Thyroid gland (tissue), 4 donors: ENCODE measurements around the gene USP16.

Source experiments
- POLR2A ChIP-seq, 2 donors: fragments of 450-650 bp; IDR thresholded peaks; one replicate each; pipeline ENCODE4 v1.6.1; 2017; ENCODE audit warnings: antibody characterized with exemption in 2 of 2, mild to moderate bottlenecking in 2 of 2, moderate library complexity in 1 of 2
- TF ChIP-seq, protein P1 (sequence below), 6 experiments: fragments of 200-600 bp in 3 of 6; fragments of 450-650 bp in 3 of 6; sonication (generic) in 3 of 6; IDR thresholded peaks; one replicate each; pipeline ENCODE4 v1.5.1; 2016 to 2019; ENCODE audit warnings: antibody characterized with exemption in 6 of 6, mild to moderate bottlenecking in 2 of 6, inconsistent platforms in 1 of 6, moderate library complexity in 1 of 6

DNA sequence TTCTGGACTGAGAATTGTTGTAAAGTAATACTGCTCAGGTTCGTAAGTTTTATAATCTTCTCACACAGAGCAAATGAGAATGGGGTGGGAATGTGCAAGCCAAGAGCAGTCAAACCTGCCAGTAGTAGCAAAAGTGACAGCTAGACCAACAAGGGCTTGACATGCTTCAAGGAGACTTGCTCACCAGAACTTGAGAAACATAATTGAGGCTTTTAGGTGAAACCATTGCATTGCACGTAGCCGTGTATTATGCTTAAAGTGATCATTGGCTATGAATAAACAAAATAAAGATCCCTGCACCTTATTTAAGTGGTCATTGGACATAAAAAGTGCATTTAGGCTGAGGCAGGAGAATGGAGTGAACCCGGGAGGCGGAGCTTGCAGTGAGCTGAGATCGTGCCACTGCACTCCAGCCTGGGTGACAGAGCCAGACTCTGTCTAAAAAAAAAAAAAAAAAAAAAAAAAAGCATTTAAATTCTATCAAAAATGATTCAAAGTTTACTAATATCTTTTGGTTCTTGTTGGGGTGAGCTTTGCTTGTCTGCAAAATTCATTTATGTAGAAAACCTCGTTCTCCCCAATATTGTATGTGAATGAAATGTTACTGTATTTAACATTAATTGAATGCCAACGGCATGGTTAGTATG, 60.8 kb downstream of the USP16 start:
- TF ChIP-seq, protein P1, sequence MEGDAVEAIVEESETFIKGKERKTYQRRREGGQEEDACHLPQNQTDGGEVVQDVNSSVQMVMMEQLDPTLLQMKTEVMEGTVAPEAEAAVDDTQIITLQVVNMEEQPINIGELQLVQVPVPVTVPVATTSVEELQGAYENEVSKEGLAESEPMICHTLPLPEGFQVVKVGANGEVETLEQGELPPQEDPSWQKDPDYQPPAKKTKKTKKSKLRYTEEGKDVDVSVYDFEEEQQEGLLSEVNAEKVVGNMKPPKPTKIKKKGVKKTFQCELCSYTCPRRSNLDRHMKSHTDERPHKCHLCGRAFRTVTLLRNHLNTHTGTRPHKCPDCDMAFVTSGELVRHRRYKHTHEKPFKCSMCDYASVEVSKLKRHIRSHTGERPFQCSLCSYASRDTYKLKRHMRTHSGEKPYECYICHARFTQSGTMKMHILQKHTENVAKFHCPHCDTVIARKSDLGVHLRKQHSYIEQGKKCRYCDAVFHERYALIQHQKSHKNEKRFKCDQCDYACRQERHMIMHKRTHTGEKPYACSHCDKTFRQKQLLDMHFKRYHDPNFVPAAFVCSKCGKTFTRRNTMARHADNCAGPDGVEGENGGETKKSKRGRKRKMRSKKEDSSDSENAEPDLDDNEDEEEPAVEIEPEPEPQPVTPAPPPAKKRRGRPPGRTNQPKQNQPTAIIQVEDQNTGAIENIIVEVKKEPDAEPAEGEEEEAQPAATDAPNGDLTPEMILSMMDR (IDR thresholded peaks at IDR 0.05): no peak
- no peak for TF ChIP-seq POLR2A (IDR thresholded peaks at IDR 0.05)
